ENCODE measurements around the gene CCL2.

Gene CCL2

GRCh38 chr17:34299956-34300577 is 45.0 kb downstream of the CCL2 start:
- TF ChIP-seq CTCF (IDR thresholded peaks at IDR 0.05; ENCODE audit: low read length, missing control alignments): no peak
- DNase-seq (ENCODE audit: low read depth): peak; percentile 64
- no peak overlapping the region for H3K4me3 ChIP-seq (replicated peaks; ENCODE audit: low read depth, low read length)

DNA sequence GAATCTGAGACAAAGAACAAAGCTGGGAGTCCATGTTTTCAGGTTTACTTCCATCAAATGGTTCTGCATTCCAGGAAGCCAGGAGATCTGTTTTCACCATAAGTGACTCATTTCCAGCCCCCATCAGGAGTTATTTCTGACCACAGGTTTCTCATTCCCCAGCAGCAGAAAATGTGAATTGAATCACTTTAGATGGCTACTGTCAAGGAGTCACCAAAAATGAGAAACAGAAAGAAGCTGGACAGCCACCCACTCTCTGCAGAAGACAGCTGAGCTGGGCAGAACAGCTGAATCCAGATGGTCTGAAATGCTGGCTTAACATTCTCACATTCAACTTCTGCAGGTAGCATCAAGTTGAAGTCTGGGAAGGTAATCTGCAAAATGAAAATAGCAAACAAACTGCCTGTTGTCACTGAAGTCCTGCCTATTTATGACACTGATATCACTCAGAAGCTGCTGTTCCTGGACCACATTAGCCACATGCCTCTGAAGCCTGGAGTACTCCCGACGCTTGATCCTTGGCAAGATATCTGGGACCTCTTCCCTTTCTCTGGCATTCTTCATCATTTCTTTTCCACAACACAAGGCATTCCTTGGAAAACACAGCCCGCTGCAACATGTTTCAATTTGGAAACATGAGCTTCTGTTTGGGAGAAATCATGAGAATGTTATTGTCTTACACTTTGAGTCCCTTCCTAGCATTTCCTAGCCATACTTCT is 45.7 kb downstream of the CCL2 start:
- peak; percentile 47 for DNase-seq (ENCODE audit: low read depth)
- TF ChIP-seq CTCF (IDR thresholded peaks at IDR 0.05; ENCODE audit: low read length, missing control alignments): no peak
- no peak overlapping the region for H3K4me3 ChIP-seq (replicated peaks; ENCODE audit: low read depth, low read length)

DNA sequence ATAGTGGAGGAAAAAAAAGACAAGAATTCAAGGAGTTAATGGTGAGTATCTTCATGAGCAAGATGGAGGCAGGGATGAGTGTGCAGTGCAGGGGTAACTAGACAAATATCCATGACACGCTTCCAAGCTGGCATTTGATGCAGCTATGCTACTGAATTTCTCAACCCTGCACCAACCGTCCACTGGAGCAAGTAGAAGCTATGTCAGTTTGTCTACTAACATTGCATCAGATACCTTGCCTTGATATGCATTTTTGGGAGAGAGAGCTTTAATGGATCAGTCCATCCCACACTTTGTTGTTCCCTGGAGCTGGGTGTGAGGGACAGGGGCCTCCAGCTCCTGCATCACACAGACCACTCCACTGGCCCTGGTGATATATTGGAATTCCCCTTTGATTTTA is 46.9 kb downstream of the CCL2 start:
- DNase-seq (ENCODE audit: low read depth): no peak
- TF ChIP-seq CTCF (IDR thresholded peaks at IDR 0.05; ENCODE audit: low read length, missing control alignments): no peak
- no peak overlapping the region for H3K4me3 ChIP-seq (replicated peaks; ENCODE audit: low read depth, low read length)

- no peak overlapping the region for H3K4me3 ChIP-seq (replicated peaks; ENCODE audit: low read depth, low read length)
- TF ChIP-seq CTCF (IDR thresholded peaks at IDR 0.05; ENCODE audit: low read length, missing control alignments): no peak
- DNase-seq (ENCODE audit: low read depth): no peak
These were observed 47.6 kb downstream of the CCL2 start for GRCh38 chr17:34302636-34303035.

DNA sequence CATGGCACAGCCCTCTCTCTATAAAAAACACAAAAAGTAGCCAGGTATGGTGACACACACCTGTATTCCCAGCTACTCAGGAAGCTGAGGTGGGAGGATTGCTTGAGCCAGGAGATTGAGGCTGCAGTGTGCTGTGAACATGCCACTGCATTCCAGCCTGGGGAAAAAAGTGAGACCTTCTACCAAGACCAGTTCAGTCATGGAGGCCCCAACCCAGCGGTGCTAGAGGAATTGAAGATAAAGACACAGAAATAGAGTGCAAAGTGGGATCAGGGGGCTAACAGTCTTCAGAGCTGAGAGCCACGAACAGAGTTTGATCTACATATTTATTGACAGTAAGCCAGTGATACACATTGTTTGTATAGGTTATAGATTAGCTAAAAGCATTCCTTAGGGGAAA is 48.5 kb downstream of the CCL2 start:
- no peak for TF ChIP-seq CTCF (IDR thresholded peaks at IDR 0.05; ENCODE audit: low read length, missing control alignments)
- DNase-seq (ENCODE audit: low read depth): no peak
- no peak overlapping the region for H3K4me3 ChIP-seq (replicated peaks; ENCODE audit: low read depth, low read length)

DNA sequence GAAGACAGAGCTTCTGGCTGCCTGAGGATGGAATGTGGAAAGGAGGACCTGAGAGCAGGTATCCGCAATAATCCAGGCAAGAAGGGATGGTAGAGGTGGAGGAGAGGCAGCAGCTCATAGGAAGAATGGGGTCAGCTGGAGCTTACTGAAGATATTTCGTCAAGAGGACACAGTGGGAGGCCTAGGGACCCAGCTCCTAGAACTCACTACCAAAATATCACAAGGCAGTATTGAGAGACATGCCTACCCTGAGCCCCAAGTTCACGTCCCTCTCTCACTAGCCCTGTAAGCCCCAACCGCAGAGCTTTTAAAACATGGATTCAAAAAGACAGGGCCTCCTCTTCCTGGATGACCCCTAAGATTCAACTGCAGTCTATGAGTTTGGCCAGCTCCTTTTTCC is 50.0 kb downstream of the CCL2 start:
- no peak for TF ChIP-seq CTCF (IDR thresholded peaks at IDR 0.05; ENCODE audit: low read length, missing control alignments)
- H3K4me3 ChIP-seq (replicated peaks; ENCODE audit: low read depth, low read length): no peak overlapping the region
- no peak for DNase-seq (ENCODE audit: low read depth)

- no peak for TF ChIP-seq CTCF (IDR thresholded peaks at IDR 0.05; ENCODE audit: low read length, missing control alignments)
- no peak for DNase-seq (ENCODE audit: low read depth)
These were observed 50.5 kb downstream of the CCL2 start for GRCh38 chr17:34305606-34306005.

More at GRCh38 chr17:34305606-34306005, 50.5 kb downstream of the CCL2 start:
- no peak overlapping the region for H3K4me3 ChIP-seq (replicated peaks; ENCODE audit: low read depth, low read length)

Data from fibroblast of pulmonary artery (primary cell).